Gastrocnemius medialis (tissue), 4 donors: Measurements from ENCODE around the gene DAW1. TPM values are rescaled to one million over a fixed set of nuclear protein-coding genes. Genes with fewer than 3 reads are reported as not detected.

ENCODE experiments used
- ATAC-seq, 2 donors: fragments of 150-250 bp; one replicate each; pipeline ENCODE4 v1.9.1; 2016
- DNase-seq, 2 donors: peaks; one replicate each; pipeline ENCODE4 v3.0.0-alpha.2; 2019
- H3K27ac ChIP-seq, 4 donors: fragments of 200-600 bp; sonication (generic); 1 replicate in 1 of 4; 2 replicates in 3 of 4; pipeline ENCODE4 v1.5.1; 2016 to 2018; ENCODE audit warnings: mild to moderate bottlenecking in 2 of 4, moderate library complexity in 1 of 4
- H3K27me3 ChIP-seq, 3 donors: fragments of 200-600 bp; sonication (generic) in 2 of 3; 1 replicate in 1 of 3; 2 replicates in 2 of 3; pipeline versions ENCODE4 v1.5.1 to v1.6.0; 2016 to 2019; ENCODE audit warnings: mild to moderate bottlenecking in 1 of 3, moderate library complexity in 1 of 3
- H3K36me3 ChIP-seq, 2 donors: fragments of 200-600 bp; sonication (generic) in 1 of 2; one replicate each; pipeline ENCODE4 v1.5.1; 2017 to 2018
- H3K4me1 ChIP-seq, 2 donors: fragments of 200-600 bp; sonication (generic) in 1 of 2; one replicate each; pipeline ENCODE4 v1.5.1; 2016 to 2017; ENCODE audit warnings: mild to moderate bottlenecking in 2 of 2
- H3K4me3 ChIP-seq, 4 donors: fragments of 200-600 bp; sonication (generic) in 3 of 4; 1 replicate in 1 of 4; 2 replicates in 3 of 4; pipeline ENCODE4 v1.5.1; 2016 to 2019; ENCODE audit warnings: mild to moderate bottlenecking in 2 of 4
- H3K9me3 ChIP-seq, 3 donors: fragments of 200-600 bp; sonication (generic) in 2 of 3; 1 replicate in 1 of 3; 2 replicates in 2 of 3; pipeline ENCODE4 v1.5.1; 2016 to 2019
- POLR2A ChIP-seq, 2 donors: fragments of 450-650 bp; IDR thresholded peaks; one replicate each; pipeline ENCODE4 v1.6.1; 2017; ENCODE audit warnings: antibody characterized with exemption in 2 of 2, mild to moderate bottlenecking in 2 of 2, moderate library complexity in 2 of 2
- in situ Hi-C, 4 donors: fragments of 200-750 bp; cut with MboI; loops; one replicate each; pipeline versions ENCODE4 v1.15.0 to v1.8.0; 2017; ENCODE audit warnings: low sequenced_read_pairs in 4 of 4
- intact Hi-C: fragments of 100-400 bp; cut with DNase I; formaldehyde crosslinking; loops from one replicate; pipeline ENCODE4 v1.15.1; 2023; ENCODE audit warnings: low total_unique reads
- total RNA-seq, 4 donors: library from RNA; depleted of rRNA; stranded (reverse); fragments of >200 nt; gene quantifications; one replicate each; pipeline versions ENCODE4 v1.1.0 to v1.2.3, GENCODE V29; 2016
- TF ChIP-seq, protein P1 (sequence below), 5 experiments: fragments of 450-650 bp in 3 of 5; fragments of 200-600 bp in 2 of 5; sonication (generic) in 2 of 5; IDR thresholded peaks in 4 of 5; conservative IDR thresholded peaks in 1 of 5; 1 replicate in 4 of 5; 2 replicates in 1 of 5; pipeline ENCODE4 v1.5.1; 2016 to 2019; ENCODE audit warnings: antibody characterized with exemption in 5 of 5, mild to moderate bottlenecking in 3 of 5, moderate library complexity in 3 of 5

DAW1 gene
- total RNA-seq, 4 donors from 2014 or later = not detected

DNA sequence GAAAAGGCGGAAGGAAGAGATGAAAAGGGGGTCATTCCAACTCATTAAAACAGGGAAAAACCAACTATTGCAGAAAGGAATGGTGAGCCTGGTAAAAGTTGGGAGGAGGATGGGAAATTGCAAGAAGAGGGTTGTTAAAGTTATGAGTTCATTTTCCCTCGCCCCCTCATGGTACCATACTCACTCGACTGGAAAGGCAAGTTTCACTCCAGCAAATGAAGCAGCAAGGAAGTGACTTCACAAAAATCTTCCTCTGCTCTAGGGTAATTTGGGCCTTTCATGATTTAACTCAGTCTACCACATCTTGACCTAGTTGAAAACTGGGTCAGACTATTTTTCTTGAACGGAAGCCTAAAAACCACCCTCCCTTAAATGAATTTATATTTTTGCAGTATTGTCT, 22.8 kb upstream of the DAW1 start:
- TF ChIP-seq, protein P1, sequence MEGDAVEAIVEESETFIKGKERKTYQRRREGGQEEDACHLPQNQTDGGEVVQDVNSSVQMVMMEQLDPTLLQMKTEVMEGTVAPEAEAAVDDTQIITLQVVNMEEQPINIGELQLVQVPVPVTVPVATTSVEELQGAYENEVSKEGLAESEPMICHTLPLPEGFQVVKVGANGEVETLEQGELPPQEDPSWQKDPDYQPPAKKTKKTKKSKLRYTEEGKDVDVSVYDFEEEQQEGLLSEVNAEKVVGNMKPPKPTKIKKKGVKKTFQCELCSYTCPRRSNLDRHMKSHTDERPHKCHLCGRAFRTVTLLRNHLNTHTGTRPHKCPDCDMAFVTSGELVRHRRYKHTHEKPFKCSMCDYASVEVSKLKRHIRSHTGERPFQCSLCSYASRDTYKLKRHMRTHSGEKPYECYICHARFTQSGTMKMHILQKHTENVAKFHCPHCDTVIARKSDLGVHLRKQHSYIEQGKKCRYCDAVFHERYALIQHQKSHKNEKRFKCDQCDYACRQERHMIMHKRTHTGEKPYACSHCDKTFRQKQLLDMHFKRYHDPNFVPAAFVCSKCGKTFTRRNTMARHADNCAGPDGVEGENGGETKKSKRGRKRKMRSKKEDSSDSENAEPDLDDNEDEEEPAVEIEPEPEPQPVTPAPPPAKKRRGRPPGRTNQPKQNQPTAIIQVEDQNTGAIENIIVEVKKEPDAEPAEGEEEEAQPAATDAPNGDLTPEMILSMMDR (IDR thresholded peaks at IDR 0.05 in 4 of 5, conservative IDR thresholded peaks at IDR 0.05 in 1 of 5) = no peak
- TF ChIP-seq POLR2A (IDR thresholded peaks at IDR 0.05) = no peak
- ATAC-seq = no peak
- no peaks in the 10 kb centered on the region for H3K4me1 ChIP-seq
- H3K27ac ChIP-seq = no peak overlapping the region
- intact Hi-C loops = no loop called here
- H3K36me3 ChIP-seq = no peaks in the 10 kb centered on the region
- in situ Hi-C loops = no loop called here
- H3K4me3 ChIP-seq = no peak overlapping the region
- no peak for DNase-seq
- no peaks in the 10 kb centered on the region for H3K27me3 ChIP-seq
- no peaks in the 10 kb centered on the region for H3K9me3 ChIP-seq

DNA sequence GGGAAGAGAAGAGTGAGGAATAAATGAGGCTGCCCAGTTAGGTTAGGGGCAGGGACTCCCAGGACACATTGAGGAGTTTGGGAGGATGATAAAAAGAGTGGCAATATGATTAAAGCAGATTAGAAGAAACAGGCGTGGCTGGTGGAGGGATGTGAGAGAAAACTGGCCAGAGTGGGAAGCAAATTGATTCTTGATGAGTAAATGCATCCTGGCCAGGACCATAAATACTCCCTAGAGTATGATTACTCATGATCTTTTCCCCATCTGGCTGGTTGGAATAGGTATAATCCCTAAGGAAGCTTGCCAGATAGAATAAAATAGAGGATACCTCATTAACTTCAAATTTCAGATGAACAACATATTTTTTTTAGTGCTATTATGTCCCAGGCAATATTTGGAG, 21.5 kb upstream of the DAW1 start:
- in situ Hi-C loops = no loop called here
- intact Hi-C loops = no loop called here
- peak in 1 of 2 donors; percentile 12 for ATAC-seq

DNA sequence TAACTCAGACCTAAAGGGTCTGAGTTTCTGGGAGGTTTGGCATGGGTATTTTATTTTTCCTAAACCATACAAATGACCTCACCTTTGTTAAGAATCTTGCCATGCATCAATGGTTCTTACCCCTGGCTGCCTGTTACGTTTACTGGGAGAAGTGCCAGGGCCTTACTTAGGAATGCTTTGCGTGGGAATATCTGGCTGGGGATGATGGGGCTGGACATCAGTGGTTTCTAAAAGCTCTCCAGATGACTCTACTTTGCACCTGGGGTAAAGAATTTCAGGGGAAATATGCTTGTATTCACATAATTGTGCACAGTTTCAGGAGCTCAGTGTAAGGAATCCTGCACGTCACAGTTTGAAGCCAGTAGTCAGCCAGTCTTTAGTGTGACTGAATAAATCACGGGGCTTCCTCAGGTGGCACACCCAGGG, 18.2 kb upstream of the DAW1 start:
- TF ChIP-seq, protein P1 (IDR thresholded peaks at IDR 0.05 in 4 of 5, conservative IDR thresholded peaks at IDR 0.05 in 1 of 5) = no peak
- TF ChIP-seq POLR2A (IDR thresholded peaks at IDR 0.05) = no peak
- Histone ChIP-seq H3K4me3 (no peak overlapping the region), H3K36me3 (no peaks in the 10 kb centered on the region), H3K4me1 (no peaks in the 10 kb centered on the region), H3K9me3 (no peaks in the 10 kb centered on the region), H3K27me3 (no peaks in the 10 kb centered on the region), H3K27ac (no peak overlapping the region)
- DNase-seq = no peak
- in situ Hi-C loops (no loop called here), intact Hi-C loops (no loop called here)
- no peak for ATAC-seq

More for the DNA sequence above, 21.5 kb upstream of the DAW1 start:
- no peak for DNase-seq
- Histone ChIP-seq H3K4me3 (no peak overlapping the region), H3K36me3 (no peaks in the 10 kb centered on the region), H3K27ac (no peak overlapping the region), H3K4me1 (no peaks in the 10 kb centered on the region), H3K9me3 (no peaks in the 10 kb centered on the region), H3K27me3 (no peaks in the 10 kb centered on the region)
- TF ChIP-seq, protein P1 (IDR thresholded peaks at IDR 0.05 in 4 of 5, conservative IDR thresholded peaks at IDR 0.05 in 1 of 5) = no peak
- TF ChIP-seq POLR2A (IDR thresholded peaks at IDR 0.05) = no peak

DNA sequence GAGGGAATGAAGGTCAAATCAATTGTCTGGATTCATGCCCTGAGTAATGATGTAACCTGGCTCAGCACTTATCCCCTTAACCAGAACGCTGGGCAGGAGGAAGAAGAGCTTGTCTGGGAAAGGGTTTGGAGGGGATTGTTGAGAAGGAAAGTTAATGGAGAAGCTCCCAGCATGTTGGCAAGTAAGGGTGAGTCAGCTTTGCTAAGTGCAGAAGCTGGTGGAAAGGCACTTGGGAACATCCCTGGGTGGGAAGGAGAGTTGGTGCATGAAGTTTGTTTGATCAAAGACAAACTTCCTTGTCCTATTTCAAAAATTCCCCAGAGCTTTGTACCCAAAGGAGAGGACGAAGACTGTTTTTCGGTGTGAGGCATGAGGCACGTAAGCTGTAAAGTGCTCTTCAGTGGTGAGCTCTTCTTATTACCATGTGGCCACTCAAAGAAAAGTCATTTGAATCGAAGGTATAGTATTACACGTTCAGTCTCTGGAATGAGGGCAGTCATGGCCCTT, 17.6 kb upstream of the DAW1 start:
- Histone ChIP-seq H3K4me3 (no peak overlapping the region), H3K9me3 (no peaks in the 10 kb centered on the region), H3K36me3 (no peaks in the 10 kb centered on the region), H3K27ac (no peak overlapping the region), H3K27me3 (no peaks in the 10 kb centered on the region), H3K4me1 (no peaks in the 10 kb centered on the region)
- ATAC-seq (no peak), DNase-seq (no peak)
- intact Hi-C loops (no loop called here), in situ Hi-C loops (no loop called here)
- TF ChIP-seq POLR2A (IDR thresholded peaks at IDR 0.05) = no peak
- TF ChIP-seq, protein P1 (IDR thresholded peaks at IDR 0.05 in 4 of 5, conservative IDR thresholded peaks at IDR 0.05 in 1 of 5) = no peak

DNA sequence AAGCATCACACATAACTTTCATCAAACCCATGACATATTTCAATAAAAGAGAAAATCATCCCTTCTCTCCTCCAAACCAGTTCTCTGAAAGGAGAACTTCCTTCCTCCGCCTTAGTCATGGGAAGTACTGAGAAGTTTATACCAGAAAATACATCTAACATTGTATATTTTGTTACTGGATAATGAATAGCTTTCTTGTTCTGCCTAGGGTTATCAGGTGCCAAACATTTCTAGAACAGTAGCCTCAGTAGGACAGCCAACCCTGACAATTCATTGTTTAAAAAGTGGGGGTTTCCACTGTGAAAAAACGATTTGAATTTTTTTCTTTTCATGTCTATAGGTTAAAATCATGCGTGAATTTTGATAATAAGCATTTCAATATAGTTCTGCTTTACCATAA, 16.0 kb upstream of the DAW1 start:
- intact Hi-C loops (no loop called here), in situ Hi-C loops (no loop called here)
- no peak for ATAC-seq
- no peaks in the 10 kb centered on the region for H3K27me3 ChIP-seq
- no peak overlapping the region for H3K27ac ChIP-seq
- no peaks in the 10 kb centered on the region for H3K9me3 ChIP-seq
- no peaks in the 10 kb centered on the region for H3K36me3 ChIP-seq
- H3K4me1 ChIP-seq = no peaks in the 10 kb centered on the region
- DNase-seq = no peak
- H3K4me3 ChIP-seq = no peak overlapping the region
- TF ChIP-seq, protein P1 (IDR thresholded peaks at IDR 0.05 in 4 of 5, conservative IDR thresholded peaks at IDR 0.05 in 1 of 5) = no peak
- no peak for TF ChIP-seq POLR2A (IDR thresholded peaks at IDR 0.05)
